ENCODE measurements around the gene COL6A2.

DNA sequence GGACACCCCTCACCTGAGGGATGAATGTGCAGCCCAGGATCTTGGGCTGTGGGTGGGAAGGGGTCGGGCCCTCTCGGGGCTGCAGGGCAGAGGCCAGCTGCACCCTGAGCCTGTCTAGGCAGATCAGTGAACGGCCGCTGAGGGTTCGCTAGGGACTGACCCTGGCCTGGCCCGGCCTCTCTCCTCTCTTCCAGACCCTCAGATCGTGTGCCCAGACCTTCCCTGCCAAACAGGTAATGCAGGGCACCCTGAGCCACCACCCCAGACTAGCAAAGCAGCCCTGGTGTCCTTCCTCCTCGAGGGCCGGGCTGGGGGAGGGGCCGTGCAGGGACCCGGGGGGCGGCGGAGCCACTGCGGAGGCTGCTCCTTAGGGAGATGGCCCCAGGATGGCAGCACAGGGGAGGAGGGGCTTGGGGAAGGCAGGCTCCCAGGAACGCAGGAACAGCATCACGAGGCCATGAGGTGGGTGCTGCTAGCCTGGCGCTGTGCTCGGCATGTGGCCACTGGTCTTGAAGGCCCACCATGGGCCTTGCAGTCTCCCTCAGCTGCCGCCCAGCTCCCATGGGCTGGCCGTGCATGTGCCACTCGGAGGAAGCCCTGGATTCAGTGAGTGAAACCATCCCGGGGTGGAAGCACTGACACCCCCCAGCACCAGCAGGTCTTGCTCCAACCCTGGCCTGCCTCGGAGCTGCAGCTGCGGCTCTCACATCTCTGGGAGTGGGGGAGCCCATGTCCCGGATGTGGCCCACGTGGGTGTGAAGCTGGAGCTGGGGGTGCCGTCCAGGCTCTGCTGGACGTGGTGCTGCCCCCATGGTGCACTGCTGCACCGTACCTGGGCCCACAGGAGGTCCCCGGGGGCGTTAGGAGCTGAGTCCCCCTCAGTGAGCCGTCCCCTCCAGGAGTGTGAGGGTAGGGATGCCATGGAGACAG, 28.7 kb downstream of the COL6A2 start:
- TF ChIP-seq EGR1 (IDR thresholded peaks at IDR 0.05): no peak
- TF ChIP-seq TEAD4 (IDR thresholded peaks at IDR 0.05): no peak
- TF ChIP-seq, protein P1, sequence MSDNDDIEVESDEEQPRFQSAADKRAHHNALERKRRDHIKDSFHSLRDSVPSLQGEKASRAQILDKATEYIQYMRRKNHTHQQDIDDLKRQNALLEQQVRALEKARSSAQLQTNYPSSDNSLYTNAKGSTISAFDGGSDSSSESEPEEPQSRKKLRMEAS (IDR thresholded peaks at IDR 0.05): no peak

Data from Ishikawa (cell line).